ENCODE data around the gene ASCL5.

The ASCL5 gene

GRCh38 chr1:201091256-201091655, 35.7 kb downstream of the ASCL5 start:
- Histone ChIP-seq H3K36me3 (ENCODE audit: control insufficient read depth, insufficient read depth, low read length, severe bottlenecking) (no peaks in the 10 kb centered on the region), H3K4me1 (ENCODE audit: control insufficient read depth, insufficient read depth, low read length) (no peaks in the 10 kb centered on the region), H3K9ac (ENCODE audit: low read length) (no peak overlapping the region), H3K9me3 (ENCODE audit: control insufficient read depth, low read length) (no peaks in the 10 kb centered on the region), H3K4me3 (ENCODE audit: low read length) (no peak overlapping the region), H3K27me3 (replicated peaks; ENCODE audit: control insufficient read depth, insufficient read depth, low read length) (peaks cover 48% of the 10 kb centered on the region)
- DNase-seq (ENCODE audit: low read depth) = no peak

- peaks cover 49% of the 10 kb centered on the region for H3K27me3 ChIP-seq (replicated peaks; ENCODE audit: control insufficient read depth, insufficient read depth, low read length)
- H3K4me3 ChIP-seq (ENCODE audit: low read length) = no peak overlapping the region
- H3K36me3 ChIP-seq (ENCODE audit: control insufficient read depth, insufficient read depth, low read length, severe bottlenecking) = no peaks in the 10 kb centered on the region
- DNase-seq (ENCODE audit: low read depth) = peak; percentile 86
- H3K9me3 ChIP-seq (ENCODE audit: control insufficient read depth, low read length) = no peaks in the 10 kb centered on the region
- no peak overlapping the region for H3K9ac ChIP-seq (ENCODE audit: low read length)
- no peaks in the 10 kb centered on the region for H3K4me1 ChIP-seq (ENCODE audit: control insufficient read depth, insufficient read depth, low read length)
Measured at GRCh38 chr1:201090541-201090940, 36.4 kb downstream of the ASCL5 start.

GRCh38 chr1:201089596-201089995, 37.4 kb downstream of the ASCL5 start:
- Histone ChIP-seq H3K9ac (ENCODE audit: low read length) (no peak overlapping the region), H3K4me3 (ENCODE audit: low read length) (no peak overlapping the region), H3K4me1 (ENCODE audit: control insufficient read depth, insufficient read depth, low read length) (no peaks in the 10 kb centered on the region), H3K36me3 (ENCODE audit: control insufficient read depth, insufficient read depth, low read length, severe bottlenecking) (no peaks in the 10 kb centered on the region), H3K9me3 (ENCODE audit: control insufficient read depth, low read length) (no peaks in the 10 kb centered on the region), H3K27me3 (replicated peaks; ENCODE audit: control insufficient read depth, insufficient read depth, low read length) (peaks cover 57% of the 10 kb centered on the region)
- DNase-seq (ENCODE audit: low read depth) = no peak

- peaks cover 61% of the 10 kb centered on the region for H3K27me3 ChIP-seq (replicated peaks; ENCODE audit: control insufficient read depth, insufficient read depth, low read length)
- H3K9me3 ChIP-seq (ENCODE audit: control insufficient read depth, low read length) = no peaks in the 10 kb centered on the region
- no peaks in the 10 kb centered on the region for H3K4me1 ChIP-seq (ENCODE audit: control insufficient read depth, insufficient read depth, low read length)
- DNase-seq (ENCODE audit: low read depth) = no peak
- no peak overlapping the region for H3K4me3 ChIP-seq (ENCODE audit: low read length)
- no peak overlapping the region for H3K9ac ChIP-seq (ENCODE audit: low read length)
- no peaks in the 10 kb centered on the region for H3K36me3 ChIP-seq (ENCODE audit: control insufficient read depth, insufficient read depth, low read length, severe bottlenecking)
Measured at GRCh38 chr1:201088901-201089525, 38.0 kb downstream of the ASCL5 start.

GRCh38 chr1:201088395-201088794, 38.6 kb downstream of the ASCL5 start:
- Histone ChIP-seq H3K4me3 (ENCODE audit: low read length) (no peak overlapping the region), H3K4me1 (ENCODE audit: control insufficient read depth, insufficient read depth, low read length) (peaks cover 3% of the 10 kb centered on the region), H3K27me3 (replicated peaks; ENCODE audit: control insufficient read depth, insufficient read depth, low read length) (peaks cover 55% of the 10 kb centered on the region), H3K36me3 (ENCODE audit: control insufficient read depth, insufficient read depth, low read length, severe bottlenecking) (no peaks in the 10 kb centered on the region), H3K9me3 (ENCODE audit: control insufficient read depth, low read length) (no peaks in the 10 kb centered on the region), H3K9ac (ENCODE audit: low read length) (no peak overlapping the region)
- no peak for DNase-seq (ENCODE audit: low read depth)

GRCh38 chr1:201085902-201086735, 40.9 kb downstream of the ASCL5 start:
- Histone ChIP-seq H3K4me3 (ENCODE audit: low read length) (no peak overlapping the region), H3K4me1 (ENCODE audit: control insufficient read depth, insufficient read depth, low read length) (peaks cover 3% of the 10 kb centered on the region), H3K27me3 (replicated peaks; ENCODE audit: control insufficient read depth, insufficient read depth, low read length) (peaks cover 46% of the 10 kb centered on the region), H3K36me3 (ENCODE audit: control insufficient read depth, insufficient read depth, low read length, severe bottlenecking) (no peaks in the 10 kb centered on the region), H3K9me3 (ENCODE audit: control insufficient read depth, low read length) (no peaks in the 10 kb centered on the region), H3K9ac (ENCODE audit: low read length) (no peak overlapping the region)
- DNase-seq (ENCODE audit: low read depth) = peak; percentile 57

- Histone ChIP-seq H3K36me3 (ENCODE audit: control insufficient read depth, insufficient read depth, low read length, severe bottlenecking) (no peaks in the 10 kb centered on the region), H3K27me3 (replicated peaks; ENCODE audit: control insufficient read depth, insufficient read depth, low read length) (peaks cover 59% of the 10 kb centered on the region), H3K9me3 (ENCODE audit: control insufficient read depth, low read length) (no peaks in the 10 kb centered on the region), H3K4me3 (ENCODE audit: low read length) (no peak overlapping the region), H3K9ac (ENCODE audit: low read length) (no peak overlapping the region), H3K4me1 (ENCODE audit: control insufficient read depth, insufficient read depth, low read length) (peaks cover 3% of the 10 kb centered on the region)
- no peak for DNase-seq (ENCODE audit: low read depth)
Measured at GRCh38 chr1:201084295-201084694, 42.7 kb downstream of the ASCL5 start.

- no peak overlapping the region for H3K9ac ChIP-seq (ENCODE audit: low read length)
- no peaks in the 10 kb centered on the region for H3K9me3 ChIP-seq (ENCODE audit: control insufficient read depth, low read length)
- no peaks in the 10 kb centered on the region for H3K36me3 ChIP-seq (ENCODE audit: control insufficient read depth, insufficient read depth, low read length, severe bottlenecking)
- no peak overlapping the region for H3K4me3 ChIP-seq (ENCODE audit: low read length)
- peaks cover 3% of the 10 kb centered on the region for H3K4me1 ChIP-seq (ENCODE audit: control insufficient read depth, insufficient read depth, low read length)
- peaks cover 61% of the 10 kb centered on the region for H3K27me3 ChIP-seq (replicated peaks; ENCODE audit: control insufficient read depth, insufficient read depth, low read length)
- no peak for DNase-seq (ENCODE audit: low read depth)
Measured at GRCh38 chr1:201083741-201084140, 43.2 kb downstream of the ASCL5 start.

GRCh38 chr1:201080135-201080534, 46.8 kb downstream of the ASCL5 start:
- H3K9ac ChIP-seq (ENCODE audit: low read length) = no peak overlapping the region
- no peaks in the 10 kb centered on the region for H3K36me3 ChIP-seq (ENCODE audit: control insufficient read depth, insufficient read depth, low read length, severe bottlenecking)
- no peak for DNase-seq (ENCODE audit: low read depth)
- peaks cover 3% of the 10 kb centered on the region for H3K4me1 ChIP-seq (ENCODE audit: control insufficient read depth, insufficient read depth, low read length)
- H3K27me3 ChIP-seq (replicated peaks; ENCODE audit: control insufficient read depth, insufficient read depth, low read length) = peaks cover 52% of the 10 kb centered on the region
- H3K9me3 ChIP-seq (ENCODE audit: control insufficient read depth, low read length) = no peaks in the 10 kb centered on the region
- no peak overlapping the region for H3K4me3 ChIP-seq (ENCODE audit: low read length)

DNA sequence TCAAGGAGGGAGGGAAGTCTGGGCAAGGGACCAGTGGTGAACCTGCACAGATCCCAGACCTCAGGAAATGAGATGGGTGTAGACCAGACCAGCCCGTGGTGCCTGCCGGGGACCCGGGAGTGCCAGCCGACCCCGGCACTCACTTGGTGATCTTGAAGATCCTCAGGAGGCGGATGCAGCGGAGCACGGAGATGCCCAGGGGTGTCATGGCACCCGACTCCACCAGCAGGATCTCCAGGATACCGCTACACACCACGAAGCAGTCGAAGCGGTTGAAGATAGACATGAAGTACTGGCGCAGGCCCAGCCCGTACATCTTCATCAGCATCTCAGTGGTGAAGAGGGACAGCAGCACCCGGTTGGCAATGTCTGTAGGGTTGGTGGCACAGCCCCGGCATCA, 49.2 kb downstream of the ASCL5 start:
- no peaks in the 10 kb centered on the region for H3K9me3 ChIP-seq (ENCODE audit: control insufficient read depth, low read length)
- H3K9ac ChIP-seq (ENCODE audit: low read length) = no peak overlapping the region
- H3K27me3 ChIP-seq (replicated peaks; ENCODE audit: control insufficient read depth, insufficient read depth, low read length) = peaks cover 41% of the 10 kb centered on the region
- no peak overlapping the region for H3K4me3 ChIP-seq (ENCODE audit: low read length)
- H3K4me1 ChIP-seq (ENCODE audit: control insufficient read depth, insufficient read depth, low read length) = no peaks in the 10 kb centered on the region
- no peak for DNase-seq (ENCODE audit: low read depth)
- H3K36me3 ChIP-seq (ENCODE audit: control insufficient read depth, insufficient read depth, low read length, severe bottlenecking) = no peaks in the 10 kb centered on the region

- no peaks in the 10 kb centered on the region for H3K36me3 ChIP-seq (ENCODE audit: control insufficient read depth, insufficient read depth, low read length, severe bottlenecking)
- no peaks in the 10 kb centered on the region for H3K4me1 ChIP-seq (ENCODE audit: control insufficient read depth, insufficient read depth, low read length)
- DNase-seq (ENCODE audit: low read depth) = no peak
- H3K9me3 ChIP-seq (ENCODE audit: control insufficient read depth, low read length) = no peaks in the 10 kb centered on the region
- H3K9ac ChIP-seq (ENCODE audit: low read length) = no peak overlapping the region
- peaks cover 36% of the 10 kb centered on the region for H3K27me3 ChIP-seq (replicated peaks; ENCODE audit: control insufficient read depth, insufficient read depth, low read length)
- H3K4me3 ChIP-seq (ENCODE audit: low read length) = no peak overlapping the region
Measured at GRCh38 chr1:201077116-201077515, 49.9 kb downstream of the ASCL5 start.
